ENCODE results near the gene ATP6V1G3.
"Not testable (repeated sequence)": the region's sequence is repeated elsewhere in the genome, so short reads cannot be mapped to it uniquely, and the experiment has no call there.

Gene ATP6V1G3

GRCh38 chr1:198524556-198524955 lies 15.9 kb downstream of the ATP6V1G3 start:
- TF ChIP-seq CTCF (IDR thresholded peaks at IDR 0.05; ENCODE audit: insufficient read depth, low read length, poor library complexity, severe bottlenecking) (no peak), EZH2phosphoT487 (conservative IDR thresholded peaks at IDR 0.05; ENCODE audit: low read length) (no peak)
- Histone ChIP-seq H3F3A (ENCODE audit: insufficient read depth) (no peaks in the 10 kb centered on the region), H3K27me3 (ENCODE audit: low read length) (no peaks in the 10 kb centered on the region), H4K20me1 (ENCODE audit: low read depth, low read length) (no peaks in the 10 kb centered on the region), H3K4me2 (ENCODE audit: low read depth, low read length, poor library complexity, severe bottlenecking) (no peak overlapping the region), H3K4me3 (ENCODE audit: insufficient read depth, low read length, poor library complexity, severe bottlenecking) (no peak overlapping the region), H3K9me2 (replicated peaks; ENCODE audit: insufficient read depth, low read length) (no peaks in the 10 kb centered on the region), H3K9ac (ENCODE audit: low read length) (no peak overlapping the region), H3K27ac (ENCODE audit: low read depth, low read length) (no peak overlapping the region), H3K36me3 (ENCODE audit: low read length) (no peaks in the 10 kb centered on the region), H2AFZ (ENCODE audit: low read depth, low read length, severe bottlenecking) (no peak overlapping the region), H3K9me3 (ENCODE audit: insufficient read depth, low read length) (no peaks in the 10 kb centered on the region), H3K79me2 (ENCODE audit: insufficient read depth, low read length) (no peaks in the 10 kb centered on the region)

DNA sequence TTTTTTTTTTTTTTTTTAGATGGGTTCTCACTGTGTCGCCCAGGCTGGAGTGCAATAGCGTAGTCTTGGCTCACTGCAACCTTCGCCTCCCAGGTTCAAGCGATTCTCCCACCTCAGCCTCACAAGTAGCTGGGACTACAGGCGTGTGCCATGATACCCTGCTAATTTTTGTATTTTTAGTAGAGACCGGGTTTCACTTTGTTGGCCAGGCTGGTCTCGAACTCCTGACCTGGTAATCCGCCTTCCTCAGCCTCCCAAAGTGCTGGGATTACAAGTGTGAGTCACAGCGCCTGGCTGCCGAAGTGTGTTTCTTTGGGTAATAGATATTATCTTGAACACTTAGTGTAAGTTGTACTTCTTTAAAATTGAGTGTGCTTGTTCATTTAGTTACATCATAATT lies 16.4 kb downstream of the ATP6V1G3 start:
- not testable (repeated sequence) for H3F3A ChIP-seq (ENCODE audit: insufficient read depth); H4K20me1 ChIP-seq (ENCODE audit: low read depth, low read length); H3K36me3 ChIP-seq (ENCODE audit: low read length); H3K79me2 ChIP-seq (ENCODE audit: insufficient read depth, low read length); H3K27me3 ChIP-seq (ENCODE audit: low read length); H3K9ac ChIP-seq (ENCODE audit: low read length); H3K4me3 ChIP-seq (ENCODE audit: insufficient read depth, low read length, poor library complexity, severe bottlenecking); H3K9me2 ChIP-seq (replicated peaks; ENCODE audit: insufficient read depth, low read length); H3K4me2 ChIP-seq (ENCODE audit: low read depth, low read length, poor library complexity, severe bottlenecking); H3K27ac ChIP-seq (ENCODE audit: low read depth, low read length); H3K9me3 ChIP-seq (ENCODE audit: insufficient read depth, low read length); H2AFZ ChIP-seq (ENCODE audit: low read depth, low read length, severe bottlenecking)

GRCh38 chr1:198523182-198523950 lies 17.1 kb downstream of the ATP6V1G3 start:
- H3K9me3 ChIP-seq (ENCODE audit: insufficient read depth, low read length) = no peaks in the 10 kb centered on the region
- H2AFZ ChIP-seq (ENCODE audit: low read depth, low read length, severe bottlenecking) = peak overlapping the region; percentile 52
- no peaks in the 10 kb centered on the region for H3F3A ChIP-seq (ENCODE audit: insufficient read depth)
- no peaks in the 10 kb centered on the region for H4K20me1 ChIP-seq (ENCODE audit: low read depth, low read length)
- H3K4me2 ChIP-seq (ENCODE audit: low read depth, low read length, poor library complexity, severe bottlenecking) = peak overlapping the region; percentile 50
- H3K27me3 ChIP-seq (ENCODE audit: low read length) = no peaks in the 10 kb centered on the region
- H3K36me3 ChIP-seq (ENCODE audit: low read length) = no peaks in the 10 kb centered on the region
- H3K9ac ChIP-seq (ENCODE audit: low read length) = peak overlapping the region; percentile 21; the same call in 1 of the 2 replicates
- H3K27ac ChIP-seq (ENCODE audit: low read depth, low read length) = peak overlapping the region; percentile 15; the same call in 1 of the 2 replicates
- peak overlapping the region; percentile 15 for H3K4me3 ChIP-seq (ENCODE audit: insufficient read depth, low read length, poor library complexity, severe bottlenecking)
- no peak for TF ChIP-seq EZH2phosphoT487 (conservative IDR thresholded peaks at IDR 0.05; ENCODE audit: low read length)
- peak; percentile 14 for TF ChIP-seq CTCF (IDR thresholded peaks at IDR 0.05; ENCODE audit: insufficient read depth, low read length, poor library complexity, severe bottlenecking)
- H3K79me2 ChIP-seq (ENCODE audit: insufficient read depth, low read length) = no peaks in the 10 kb centered on the region
- H3K9me2 ChIP-seq (replicated peaks; ENCODE audit: insufficient read depth, low read length) = no peaks in the 10 kb centered on the region

- no peak overlapping the region for H3K27ac ChIP-seq (ENCODE audit: low read depth, low read length)
- H3K36me3 ChIP-seq (ENCODE audit: low read length) = no peaks in the 10 kb centered on the region
- no peaks in the 10 kb centered on the region for H3F3A ChIP-seq (ENCODE audit: insufficient read depth)
- H3K27me3 ChIP-seq (ENCODE audit: low read length) = no peaks in the 10 kb centered on the region
- no peak overlapping the region for H3K9ac ChIP-seq (ENCODE audit: low read length)
- H4K20me1 ChIP-seq (ENCODE audit: low read depth, low read length) = no peaks in the 10 kb centered on the region
- H3K9me2 ChIP-seq (replicated peaks; ENCODE audit: insufficient read depth, low read length) = no peaks in the 10 kb centered on the region
- H3K4me2 ChIP-seq (ENCODE audit: low read depth, low read length, poor library complexity, severe bottlenecking) = no peak overlapping the region
- no peak overlapping the region for H2AFZ ChIP-seq (ENCODE audit: low read depth, low read length, severe bottlenecking)
- H3K9me3 ChIP-seq (ENCODE audit: insufficient read depth, low read length) = no peaks in the 10 kb centered on the region
- no peaks in the 10 kb centered on the region for H3K79me2 ChIP-seq (ENCODE audit: insufficient read depth, low read length)
- TF ChIP-seq EZH2phosphoT487 (conservative IDR thresholded peaks at IDR 0.05; ENCODE audit: low read length) (no peak), CTCF (IDR thresholded peaks at IDR 0.05; ENCODE audit: insufficient read depth, low read length, poor library complexity, severe bottlenecking) (no peak)
- H3K4me3 ChIP-seq (ENCODE audit: insufficient read depth, low read length, poor library complexity, severe bottlenecking) = no peak overlapping the region
These were observed 19.8 kb downstream of the ATP6V1G3 start for GRCh38 chr1:198520524-198521254.

All from SU-DHL-6 (cell line).